ENCODE results near the gene GPBP1.

DNA sequence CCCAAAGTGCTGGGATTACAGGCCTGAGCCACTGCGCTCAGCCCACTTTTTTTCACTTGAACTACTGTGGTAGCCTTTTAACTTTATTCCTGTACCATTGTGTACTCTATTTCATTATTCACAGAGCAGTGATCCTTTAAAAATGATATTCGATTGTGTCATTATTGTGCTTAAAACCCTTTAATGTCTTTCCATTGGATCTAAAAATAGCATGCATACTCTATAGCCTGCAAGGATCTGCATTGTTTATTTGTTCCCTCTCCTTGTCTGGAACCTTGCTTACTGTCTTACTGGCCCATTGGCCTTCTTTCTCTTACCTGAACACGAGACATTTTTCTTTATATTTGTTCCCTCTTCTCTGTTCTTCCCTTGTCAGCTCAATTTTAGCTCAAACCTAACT, 15.7 kb downstream of the GPBP1 start:
- TF ChIP-seq, protein P1, sequence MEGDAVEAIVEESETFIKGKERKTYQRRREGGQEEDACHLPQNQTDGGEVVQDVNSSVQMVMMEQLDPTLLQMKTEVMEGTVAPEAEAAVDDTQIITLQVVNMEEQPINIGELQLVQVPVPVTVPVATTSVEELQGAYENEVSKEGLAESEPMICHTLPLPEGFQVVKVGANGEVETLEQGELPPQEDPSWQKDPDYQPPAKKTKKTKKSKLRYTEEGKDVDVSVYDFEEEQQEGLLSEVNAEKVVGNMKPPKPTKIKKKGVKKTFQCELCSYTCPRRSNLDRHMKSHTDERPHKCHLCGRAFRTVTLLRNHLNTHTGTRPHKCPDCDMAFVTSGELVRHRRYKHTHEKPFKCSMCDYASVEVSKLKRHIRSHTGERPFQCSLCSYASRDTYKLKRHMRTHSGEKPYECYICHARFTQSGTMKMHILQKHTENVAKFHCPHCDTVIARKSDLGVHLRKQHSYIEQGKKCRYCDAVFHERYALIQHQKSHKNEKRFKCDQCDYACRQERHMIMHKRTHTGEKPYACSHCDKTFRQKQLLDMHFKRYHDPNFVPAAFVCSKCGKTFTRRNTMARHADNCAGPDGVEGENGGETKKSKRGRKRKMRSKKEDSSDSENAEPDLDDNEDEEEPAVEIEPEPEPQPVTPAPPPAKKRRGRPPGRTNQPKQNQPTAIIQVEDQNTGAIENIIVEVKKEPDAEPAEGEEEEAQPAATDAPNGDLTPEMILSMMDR (IDR thresholded peaks at IDR 0.05): no peak
- TF ChIP-seq POLR2A (IDR thresholded peaks at IDR 0.05): no peak

All from adrenal gland (tissue), 5 donors.